ENCODE results near the gene ZNF726.

DNA sequence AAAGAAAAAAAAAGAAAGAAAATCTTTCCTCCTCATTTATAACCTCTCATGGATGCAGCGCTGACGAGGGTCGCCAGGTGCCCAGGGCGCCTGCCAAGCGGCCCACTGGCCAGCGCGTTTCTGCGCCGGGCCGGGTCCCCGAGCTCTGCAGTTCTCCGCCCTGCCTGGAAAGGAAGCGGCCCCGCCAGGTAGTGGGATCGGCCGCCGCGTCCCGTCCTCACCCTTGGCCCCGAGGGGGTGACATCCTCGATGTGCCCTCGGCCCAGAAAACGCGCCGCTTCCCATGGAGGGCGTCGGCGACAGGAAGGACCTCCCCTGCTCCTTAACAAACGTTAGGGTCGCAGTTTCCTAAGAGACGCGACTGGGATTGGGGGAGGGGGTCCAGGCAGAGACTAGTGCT is 56.9 kb downstream of the ZNF726 start:
- TF ChIP-seq, protein P1, sequence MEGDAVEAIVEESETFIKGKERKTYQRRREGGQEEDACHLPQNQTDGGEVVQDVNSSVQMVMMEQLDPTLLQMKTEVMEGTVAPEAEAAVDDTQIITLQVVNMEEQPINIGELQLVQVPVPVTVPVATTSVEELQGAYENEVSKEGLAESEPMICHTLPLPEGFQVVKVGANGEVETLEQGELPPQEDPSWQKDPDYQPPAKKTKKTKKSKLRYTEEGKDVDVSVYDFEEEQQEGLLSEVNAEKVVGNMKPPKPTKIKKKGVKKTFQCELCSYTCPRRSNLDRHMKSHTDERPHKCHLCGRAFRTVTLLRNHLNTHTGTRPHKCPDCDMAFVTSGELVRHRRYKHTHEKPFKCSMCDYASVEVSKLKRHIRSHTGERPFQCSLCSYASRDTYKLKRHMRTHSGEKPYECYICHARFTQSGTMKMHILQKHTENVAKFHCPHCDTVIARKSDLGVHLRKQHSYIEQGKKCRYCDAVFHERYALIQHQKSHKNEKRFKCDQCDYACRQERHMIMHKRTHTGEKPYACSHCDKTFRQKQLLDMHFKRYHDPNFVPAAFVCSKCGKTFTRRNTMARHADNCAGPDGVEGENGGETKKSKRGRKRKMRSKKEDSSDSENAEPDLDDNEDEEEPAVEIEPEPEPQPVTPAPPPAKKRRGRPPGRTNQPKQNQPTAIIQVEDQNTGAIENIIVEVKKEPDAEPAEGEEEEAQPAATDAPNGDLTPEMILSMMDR (IDR thresholded peaks at IDR 0.05): no peak
- TF ChIP-seq CBX8 (IDR thresholded peaks at IDR 0.05) (no peak), EHMT2 (IDR thresholded peaks at IDR 0.05; ENCODE audit: low read depth) (no peak), CBX2 (IDR thresholded peaks at IDR 0.05; ENCODE audit: borderline replicate concordance, low read depth) (no peak), PHF8 (IDR thresholded peaks at IDR 0.05; ENCODE audit: borderline replicate concordance, low read depth) (no peak)
- TF ChIP-seq, protein P2, sequence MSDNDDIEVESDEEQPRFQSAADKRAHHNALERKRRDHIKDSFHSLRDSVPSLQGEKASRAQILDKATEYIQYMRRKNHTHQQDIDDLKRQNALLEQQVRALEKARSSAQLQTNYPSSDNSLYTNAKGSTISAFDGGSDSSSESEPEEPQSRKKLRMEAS (IDR thresholded peaks at IDR 0.05): no peak
- TF ChIP-seq, protein P3, sequence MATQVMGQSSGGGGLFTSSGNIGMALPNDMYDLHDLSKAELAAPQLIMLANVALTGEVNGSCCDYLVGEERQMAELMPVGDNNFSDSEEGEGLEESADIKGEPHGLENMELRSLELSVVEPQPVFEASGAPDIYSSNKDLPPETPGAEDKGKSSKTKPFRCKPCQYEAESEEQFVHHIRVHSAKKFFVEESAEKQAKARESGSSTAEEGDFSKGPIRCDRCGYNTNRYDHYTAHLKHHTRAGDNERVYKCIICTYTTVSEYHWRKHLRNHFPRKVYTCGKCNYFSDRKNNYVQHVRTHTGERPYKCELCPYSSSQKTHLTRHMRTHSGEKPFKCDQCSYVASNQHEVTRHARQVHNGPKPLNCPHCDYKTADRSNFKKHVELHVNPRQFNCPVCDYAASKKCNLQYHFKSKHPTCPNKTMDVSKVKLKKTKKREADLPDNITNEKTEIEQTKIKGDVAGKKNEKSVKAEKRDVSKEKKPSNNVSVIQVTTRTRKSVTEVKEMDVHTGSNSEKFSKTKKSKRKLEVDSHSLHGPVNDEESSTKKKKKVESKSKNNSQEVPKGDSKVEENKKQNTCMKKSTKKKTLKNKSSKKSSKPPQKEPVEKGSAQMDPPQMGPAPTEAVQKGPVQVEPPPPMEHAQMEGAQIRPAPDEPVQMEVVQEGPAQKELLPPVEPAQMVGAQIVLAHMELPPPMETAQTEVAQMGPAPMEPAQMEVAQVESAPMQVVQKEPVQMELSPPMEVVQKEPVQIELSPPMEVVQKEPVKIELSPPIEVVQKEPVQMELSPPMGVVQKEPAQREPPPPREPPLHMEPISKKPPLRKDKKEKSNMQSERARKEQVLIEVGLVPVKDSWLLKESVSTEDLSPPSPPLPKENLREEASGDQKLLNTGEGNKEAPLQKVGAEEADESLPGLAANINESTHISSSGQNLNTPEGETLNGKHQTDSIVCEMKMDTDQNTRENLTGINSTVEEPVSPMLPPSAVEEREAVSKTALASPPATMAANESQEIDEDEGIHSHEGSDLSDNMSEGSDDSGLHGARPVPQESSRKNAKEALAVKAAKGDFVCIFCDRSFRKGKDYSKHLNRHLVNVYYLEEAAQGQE (IDR thresholded peaks at IDR 0.05): no peak

Data from A549 (cell line).